Left ventricle myocardium inferior (tissue), 1 donor: ENCODE data around the gene EFCAB12. TPM values are rescaled to one million over a fixed set of nuclear protein-coding genes. Genes with fewer than 3 reads are reported as not detected.

Experiments used
- DNase-seq: peaks from one replicate; pipeline ENCODE4 v3.0.0-alpha.2; 2020
- H3K27ac ChIP-seq: fragments of 200-600 bp; replicated peaks from 2 replicates; pipeline ENCODE4 v1.8.0; 2021
- H3K27me3 ChIP-seq: fragments of 200-600 bp; 2 replicates; pipeline ENCODE4 v1.8.0; 2021; ENCODE audit warnings: low read depth
- H3K36me3 ChIP-seq: fragments of 200-600 bp; 2 replicates; pipeline ENCODE4 v1.8.0; 2021
- H3K4me1 ChIP-seq: fragments of 200-600 bp; 2 replicates; pipeline ENCODE4 v1.8.0; 2021
- H3K4me3 ChIP-seq: fragments of 200-600 bp; 2 replicates; pipeline ENCODE4 v1.8.0; 2021; ENCODE audit warnings: mild to moderate bottlenecking, moderate library complexity
- H3K9me3 ChIP-seq: fragments of 200-600 bp; replicated peaks from 2 replicates; pipeline ENCODE4 v1.8.0; 2021
- intact Hi-C: fragments of 100-400 bp; cut with micrococcal nuclease; formaldehyde crosslinking; loops from one replicate; pipeline ENCODE4 v1.11.0; 2022
- total RNA-seq: library from RNA; stranded (reverse); fragmentation: NEBNext Ultra II Directional; extraction: Animal tissue kit (Norgen Biotek cat#: 25700); gene quantifications from one replicate; pipeline ENCODE4 v1.2.1, GENCODE V29; 2021
- TF ChIP-seq, protein P1 (sequence below): fragments of 200-600 bp; IDR thresholded peaks from 2 replicates; pipeline ENCODE4 v1.8.0; 2021; ENCODE audit warnings: antibody characterized with exemption, mild to moderate bottlenecking, borderline replicate concordance
- donor health status: DM: no; HTN: yes; CAD: no; lungs with severe emphysema.

Gene EFCAB12
- total RNA-seq, 1 donor from 2014 or later = not detected

DNA sequence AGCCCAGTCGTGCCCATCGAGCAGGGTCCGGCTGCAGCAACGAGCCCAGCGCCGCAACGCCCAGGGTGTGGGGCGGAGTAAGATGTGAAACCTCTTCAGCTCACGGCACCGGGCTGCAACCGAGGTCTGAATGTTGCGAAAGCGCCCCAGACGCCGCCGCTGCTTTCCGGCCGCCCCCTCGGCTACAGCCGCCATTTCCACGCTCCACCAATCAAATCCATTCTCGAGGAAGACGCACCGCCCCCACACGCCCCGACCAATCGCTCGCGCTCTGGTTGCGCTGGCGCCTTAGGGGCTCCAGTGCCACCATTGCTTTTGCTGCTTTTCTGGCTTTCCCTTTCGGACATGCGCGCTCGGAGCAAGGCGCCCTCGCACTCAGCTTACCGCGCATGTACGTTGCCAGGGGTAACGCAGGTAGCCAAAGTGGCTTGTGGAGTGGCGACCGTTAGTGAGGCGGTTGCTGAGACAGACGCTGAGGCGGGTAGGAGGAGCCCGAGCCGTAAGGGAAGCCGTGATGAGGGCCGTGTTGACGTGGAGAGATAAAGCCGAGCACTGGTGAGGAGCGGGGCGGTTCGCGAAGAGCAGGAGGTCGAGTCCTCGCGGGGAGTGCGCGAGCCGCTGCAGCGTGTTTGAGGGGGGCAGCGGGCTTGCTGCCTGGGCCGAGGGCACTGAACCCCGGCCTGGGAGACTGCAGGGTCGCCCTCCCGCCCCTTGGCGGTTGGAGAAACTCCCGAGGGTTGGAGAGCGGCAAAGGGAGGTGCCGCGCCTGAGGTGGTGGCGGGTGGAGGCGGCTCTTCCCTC is 11.6 kb upstream of the EFCAB12 start, which contains the start of the genes IFT122 and MBD4:
TSS of gene IFT122 (plus strand) at position 408 of the 801 bp plus-strand sequence. CDS start at position 515, 107 bp downstream.
TSS of gene MBD4 (minus strand) at position 132 of the 801 bp plus-strand sequence. CDS start at position 17, 115 bp downstream.
- Histone ChIP-seq H3K4me1 (peaks cover 92% of the 10 kb centered on the region), H3K27ac (peak within 1 kb of the TSS; percentile 94), H3K36me3 (peaks cover 31% of the 10 kb centered on the region), H3K4me3 (peak within 1 kb of the TSS; percentile 88), H3K9me3 (no peaks in the 10 kb centered on the region), H3K27me3 (no peaks in the 10 kb centered on the region)
- intact Hi-C loops = no loop called here
- peak; percentile 97 for DNase-seq
- TF ChIP-seq, protein P1, sequence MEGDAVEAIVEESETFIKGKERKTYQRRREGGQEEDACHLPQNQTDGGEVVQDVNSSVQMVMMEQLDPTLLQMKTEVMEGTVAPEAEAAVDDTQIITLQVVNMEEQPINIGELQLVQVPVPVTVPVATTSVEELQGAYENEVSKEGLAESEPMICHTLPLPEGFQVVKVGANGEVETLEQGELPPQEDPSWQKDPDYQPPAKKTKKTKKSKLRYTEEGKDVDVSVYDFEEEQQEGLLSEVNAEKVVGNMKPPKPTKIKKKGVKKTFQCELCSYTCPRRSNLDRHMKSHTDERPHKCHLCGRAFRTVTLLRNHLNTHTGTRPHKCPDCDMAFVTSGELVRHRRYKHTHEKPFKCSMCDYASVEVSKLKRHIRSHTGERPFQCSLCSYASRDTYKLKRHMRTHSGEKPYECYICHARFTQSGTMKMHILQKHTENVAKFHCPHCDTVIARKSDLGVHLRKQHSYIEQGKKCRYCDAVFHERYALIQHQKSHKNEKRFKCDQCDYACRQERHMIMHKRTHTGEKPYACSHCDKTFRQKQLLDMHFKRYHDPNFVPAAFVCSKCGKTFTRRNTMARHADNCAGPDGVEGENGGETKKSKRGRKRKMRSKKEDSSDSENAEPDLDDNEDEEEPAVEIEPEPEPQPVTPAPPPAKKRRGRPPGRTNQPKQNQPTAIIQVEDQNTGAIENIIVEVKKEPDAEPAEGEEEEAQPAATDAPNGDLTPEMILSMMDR = no peak

GRCh38 chr3:129439226-129439816 is 10.9 kb upstream of the EFCAB12 start:
- intact Hi-C loops = no loop called here
- DNase-seq = peak; percentile 36
- TF ChIP-seq, protein P1 = no peak
- peak overlapping the region; percentile 94 for H3K27ac ChIP-seq
- peaks cover 37% of the 10 kb centered on the region for H3K36me3 ChIP-seq
- H3K9me3 ChIP-seq = no peaks in the 10 kb centered on the region
- H3K4me3 ChIP-seq = peak overlapping the region; percentile 88
- no peaks in the 10 kb centered on the region for H3K27me3 ChIP-seq
- H3K4me1 ChIP-seq = peaks cover 94% of the 10 kb centered on the region

DNA sequence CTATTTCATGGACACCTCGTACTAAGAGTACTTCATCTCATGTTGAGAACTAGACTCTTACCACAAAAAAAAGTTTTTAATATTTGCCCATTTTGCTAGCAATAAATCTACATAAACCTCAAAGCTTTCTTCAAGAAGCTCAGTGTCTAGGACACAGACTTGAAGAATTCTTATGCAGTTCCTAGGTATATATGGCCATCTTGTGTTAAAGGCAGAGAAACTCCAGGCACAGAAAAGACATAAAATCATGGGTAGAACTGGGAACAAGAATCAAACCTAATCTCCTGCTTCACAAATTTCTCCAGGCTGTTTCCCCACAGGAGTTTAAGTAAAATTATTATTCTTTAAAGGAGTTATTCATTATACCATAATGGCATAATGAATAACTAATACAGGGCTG is 6.9 kb upstream of the EFCAB12 start:
- Histone ChIP-seq H3K9me3 (no peaks in the 10 kb centered on the region), H3K27me3 (no peaks in the 10 kb centered on the region), H3K36me3 (peaks cover 76% of the 10 kb centered on the region), H3K27ac (no peak overlapping the region), H3K4me1 (peaks cover 62% of the 10 kb centered on the region), H3K4me3 (no peak overlapping the region)
- TF ChIP-seq, protein P1 = no peak
- DNase-seq = no peak
- intact Hi-C loops = no loop called here

DNA sequence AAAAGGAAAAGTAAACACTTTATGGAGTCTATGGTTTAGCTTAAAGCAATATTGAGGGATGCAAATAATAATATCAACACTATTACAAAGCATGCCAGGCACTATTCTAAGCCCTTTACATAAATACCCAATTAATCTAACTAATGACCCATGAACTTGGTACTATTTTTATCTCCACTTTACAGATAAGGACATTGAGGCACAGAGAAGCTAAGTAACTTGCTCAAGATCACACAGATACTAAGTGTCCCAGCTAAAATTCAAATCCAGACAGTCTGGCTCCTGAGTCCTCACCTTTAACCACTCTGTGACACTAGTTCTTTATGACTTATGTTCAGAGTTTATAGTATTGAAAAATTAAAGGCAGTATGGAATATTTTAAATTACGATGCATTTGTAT is 5.7 kb upstream of the EFCAB12 start:
- Histone ChIP-seq H3K4me1 (peaks cover 58% of the 10 kb centered on the region), H3K27ac (no peak overlapping the region), H3K36me3 (peaks cover 82% of the 10 kb centered on the region), H3K9me3 (no peaks in the 10 kb centered on the region), H3K27me3 (no peaks in the 10 kb centered on the region), H3K4me3 (no peak overlapping the region)
- intact Hi-C loops = no loop called here
- TF ChIP-seq, protein P1 = no peak
- no peak for DNase-seq

GRCh38 chr3:129433565-129433964 is 5.1 kb upstream of the EFCAB12 start:
- intact Hi-C loops = no loop called here
- no peak for DNase-seq
- TF ChIP-seq, protein P1 = no peak

More at GRCh38 chr3:129433565-129433964, 5.1 kb upstream of the EFCAB12 start:
- H3K27me3 ChIP-seq = no peaks in the 10 kb centered on the region
- no peaks in the 10 kb centered on the region for H3K9me3 ChIP-seq
- H3K4me3 ChIP-seq = no peak overlapping the region
- peaks cover 82% of the 10 kb centered on the region for H3K36me3 ChIP-seq
- H3K4me1 ChIP-seq = peaks cover 57% of the 10 kb centered on the region
- H3K27ac ChIP-seq = no peak overlapping the region
